Activated CD4-positive, alpha-beta T cell treated with anti-CD3 and anti-CD28 coated beads for 48 hours (primary cell): ENCODE results near the gene CDSN.

Source experiments
- DNase-seq: peaks from one replicate; pipeline ENCODE4 v3.0.0-alpha.2; 2020

Gene CDSN

DNA sequence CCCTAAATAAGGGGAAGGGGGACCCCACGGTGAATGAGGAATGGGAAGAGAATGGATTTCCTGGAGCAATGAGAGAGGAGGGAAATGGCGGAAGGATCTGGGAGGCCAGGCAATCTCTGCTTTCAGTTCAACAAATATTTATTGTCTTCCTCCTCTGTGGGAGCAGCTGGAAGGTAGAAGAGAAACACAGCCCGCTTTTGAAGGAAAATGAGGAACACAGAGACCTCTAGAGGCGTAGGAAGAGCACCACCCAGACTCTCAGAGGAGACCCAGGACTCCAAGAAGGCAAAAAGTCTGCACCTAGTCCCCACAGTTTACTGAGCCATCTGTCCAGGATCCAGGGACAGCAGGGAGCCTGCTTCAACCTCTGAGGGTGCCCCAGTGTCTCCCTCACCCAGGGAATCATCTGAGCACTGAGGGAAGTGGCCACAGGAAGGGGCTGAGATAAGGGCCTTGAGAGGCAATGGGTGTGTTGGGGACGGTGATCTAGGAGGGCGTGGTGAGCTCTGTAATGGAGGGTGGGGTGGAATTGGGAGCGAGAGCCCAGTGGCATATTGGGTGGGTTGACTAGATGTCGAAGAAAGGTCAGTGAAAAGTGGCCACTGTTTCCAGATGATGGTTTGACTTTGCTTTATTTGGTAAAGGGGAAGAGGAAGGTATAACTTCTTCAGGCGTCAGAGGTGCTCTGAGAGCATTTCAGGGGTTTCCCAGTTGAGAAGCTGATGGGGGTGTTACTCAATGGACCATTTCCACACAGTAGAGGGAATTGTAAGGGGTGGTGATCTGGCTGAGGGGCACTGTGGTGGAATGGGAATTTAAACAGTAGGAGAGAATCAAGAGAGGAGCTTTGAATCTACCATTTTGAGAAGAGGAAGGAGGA is 5.0 kb downstream of the CDSN start:
- no peak for DNase-seq

- no peak for DNase-seq
Observed at GRCh38 chr6:31114541-31114878, 5.7 kb downstream of the CDSN start, which contains the start of gene PSORS1C1. Gene PSORS1C1 (plus strand): TSS chr6:31114800. CDS start chr6:31129633, 14,833 bp downstream.

DNA sequence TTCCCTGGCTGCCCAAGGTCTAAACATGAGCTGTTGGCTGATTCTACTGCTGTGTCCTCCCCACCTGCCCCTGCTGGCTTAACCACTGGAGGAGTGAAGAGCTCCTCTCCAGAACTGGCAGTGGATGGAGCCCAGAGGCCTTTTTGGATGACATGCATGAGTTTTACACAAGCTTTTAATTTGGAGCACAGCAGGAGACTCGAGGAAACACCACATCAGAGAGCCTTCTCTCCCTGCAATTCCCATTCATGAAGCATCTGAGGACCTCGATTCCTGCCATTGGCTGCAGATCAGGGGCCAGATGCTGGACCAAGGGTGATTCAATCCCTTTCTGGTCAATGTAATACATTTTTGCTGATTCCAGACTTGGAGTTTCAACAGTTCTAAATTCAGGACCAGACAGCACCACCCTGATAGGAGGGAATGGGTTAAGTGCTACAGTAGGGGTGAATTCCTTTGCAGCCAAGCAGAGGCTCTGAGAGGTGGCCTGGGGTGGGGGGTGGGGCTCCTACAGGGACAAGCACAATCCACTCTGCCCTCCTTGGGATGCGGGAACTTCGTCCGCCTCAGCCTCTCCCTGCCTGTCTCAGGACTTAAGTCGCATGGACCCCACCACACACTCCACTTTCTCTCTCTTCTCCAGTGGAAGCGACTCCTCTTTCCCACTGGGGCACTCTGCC is 6.2 kb downstream of the CDSN start:
- DNase-seq: no peak

DNA sequence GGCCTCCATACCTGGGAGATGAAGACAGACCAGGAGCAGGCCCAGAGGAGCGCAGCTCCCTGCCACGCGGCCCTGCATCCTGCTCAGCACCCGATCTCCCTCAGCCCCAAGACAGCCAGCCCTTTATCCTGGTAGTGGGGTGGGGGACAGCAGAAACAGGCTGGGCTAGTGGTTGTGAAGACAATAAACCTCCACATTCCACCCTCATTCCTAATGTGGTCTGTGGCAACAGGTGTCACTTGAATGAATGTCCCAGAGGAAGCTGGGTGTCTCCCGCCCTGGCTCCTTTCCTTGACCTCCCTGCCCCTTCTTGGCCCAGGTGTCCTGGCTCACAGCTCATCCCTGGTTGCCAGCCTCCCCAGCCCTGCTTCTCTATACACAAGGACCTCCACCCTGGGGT is 7.8 kb downstream of the CDSN start, which contains the start of gene C6orf15:
Gene C6orf15, minus strand, starts transcription at position 98 of the 400 bp plus-strand sequence. Its CDS starts 20 bp downstream, at position 78.
- DNase-seq: no peak

- DNase-seq: no peak
Observed at GRCh38 chr6:31111712-31112111, 8.5 kb downstream of the CDSN start.

- DNase-seq: no peak
Observed at GRCh38 chr6:31110825-31111582, 9.2 kb downstream of the CDSN start.

GRCh38 chr6:31107052-31107451 is 13.2 kb downstream of the CDSN start:
- DNase-seq: no peak

- DNase-seq: no peak
Observed at GRCh38 chr6:31103136-31103535, 17.1 kb downstream of the CDSN start.

DNA sequence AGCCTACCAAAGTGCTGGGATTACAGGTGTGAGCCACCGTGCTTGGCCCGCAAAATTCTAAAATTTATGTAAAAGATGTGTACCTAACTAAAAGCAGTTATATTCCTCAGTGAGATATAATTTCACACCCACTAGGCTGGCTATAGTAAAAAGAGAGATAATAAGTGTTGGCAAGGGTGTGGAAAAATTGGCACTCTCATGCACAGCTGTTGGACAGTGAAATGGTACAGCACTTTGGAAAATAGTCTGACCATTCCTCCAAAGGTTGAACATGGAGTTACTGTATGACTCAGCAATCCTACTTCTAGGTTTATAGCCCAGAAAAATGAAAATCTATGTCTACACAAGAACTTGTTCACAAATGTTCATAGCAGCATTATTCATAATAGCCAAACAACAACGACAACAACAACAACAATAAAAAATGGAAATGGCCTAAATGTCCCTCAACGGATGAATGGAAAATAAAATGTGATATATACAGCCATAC is 21.8 kb downstream of the CDSN start:
- no peak for DNase-seq

- no peak for DNase-seq
Observed at GRCh38 chr6:31096656-31097055, 23.6 kb downstream of the CDSN start.

DNA sequence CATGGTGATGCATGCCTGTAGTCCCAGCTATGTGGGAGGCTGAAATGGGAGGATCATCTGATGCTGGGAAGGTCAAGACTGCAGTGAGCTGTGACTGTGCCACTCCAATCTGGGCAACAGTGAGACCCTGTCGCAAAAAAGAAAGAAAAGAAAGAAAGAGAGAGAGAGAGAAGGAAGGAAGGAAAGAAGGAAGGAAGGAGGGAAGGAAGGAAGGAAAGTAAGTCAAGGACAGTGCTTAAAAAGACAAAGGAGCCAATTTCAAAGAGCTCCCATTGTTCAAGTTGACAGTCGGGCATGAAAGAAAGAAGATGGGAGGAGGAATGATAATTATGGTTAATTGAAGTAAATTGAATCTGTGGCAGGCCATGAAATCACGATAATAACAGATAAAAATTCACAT is 24.0 kb downstream of the CDSN start:
- DNase-seq: no peak

DNA sequence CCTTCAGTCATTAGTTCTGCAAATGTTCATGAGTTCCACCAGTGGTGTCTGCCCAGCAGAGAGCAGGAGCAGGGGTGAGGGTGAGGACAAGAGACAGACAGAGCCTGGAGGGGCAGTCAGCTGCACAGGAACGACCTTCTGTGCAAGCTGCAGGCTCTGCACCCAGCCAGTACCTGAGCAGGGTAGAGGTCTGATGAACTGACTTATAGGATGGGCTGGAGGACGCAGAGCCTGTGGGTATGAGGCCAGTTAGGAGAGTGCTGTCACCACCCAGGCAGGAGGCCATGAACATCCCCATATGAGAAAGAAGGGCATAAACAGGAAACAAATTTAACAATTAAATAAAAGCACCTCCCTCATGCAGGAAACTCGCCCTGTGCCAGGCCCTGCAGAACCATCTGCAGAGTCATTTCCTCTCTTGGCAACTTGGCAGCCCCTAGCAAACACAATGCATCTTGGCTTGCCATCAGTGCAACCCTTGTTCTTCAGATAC is 25.8 kb downstream of the CDSN start:
- peak; percentile 23 for DNase-seq

- no peak for DNase-seq
Observed at GRCh38 chr6:31092769-31093505, 27.3 kb downstream of the CDSN start.

GRCh38 chr6:31092238-31092637 is 28.0 kb downstream of the CDSN start:
- no peak for DNase-seq

GRCh38 chr6:31091680-31092079 is 28.6 kb downstream of the CDSN start:
- no peak for DNase-seq

- DNase-seq: no peak
Observed at GRCh38 chr6:31090973-31091364, 29.3 kb downstream of the CDSN start.

- no peak for DNase-seq
Observed at GRCh38 chr6:31090275-31090972, 29.8 kb downstream of the CDSN start.

GRCh38 chr6:31087494-31088089 is 32.7 kb downstream of the CDSN start:
- DNase-seq: peak; percentile 94

GRCh38 chr6:31086788-31087440 is 33.3 kb downstream of the CDSN start:
- no peak for DNase-seq

DNA sequence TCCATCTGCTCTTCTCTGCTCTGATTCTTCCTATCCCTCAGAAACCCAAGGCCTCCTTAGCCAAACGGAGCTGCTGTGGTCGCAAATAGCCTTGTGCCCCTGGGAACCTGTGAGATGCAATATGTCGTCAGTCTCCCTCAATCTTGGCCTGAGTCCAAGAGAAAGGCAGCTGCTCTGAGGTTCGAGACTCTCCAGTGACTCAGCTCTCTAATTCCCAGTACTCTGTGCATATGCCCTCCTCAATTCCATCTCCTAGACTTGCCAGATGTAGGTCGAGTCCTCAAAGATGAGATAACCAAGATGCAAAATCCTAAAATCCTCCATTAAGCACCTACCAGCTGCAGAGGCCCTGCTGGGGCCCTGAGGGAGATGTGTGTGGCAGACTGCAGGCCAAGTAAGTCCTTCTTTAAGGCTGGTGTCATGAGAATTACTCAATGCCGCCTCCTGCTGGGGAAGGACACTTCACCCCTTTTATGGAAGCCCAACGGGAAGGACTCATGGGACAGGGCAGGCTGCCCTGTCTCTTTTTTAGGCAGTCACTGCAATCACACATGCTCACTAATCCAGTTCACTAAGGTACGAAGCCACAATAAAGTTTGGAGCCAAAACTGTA is 36.4 kb downstream of the CDSN start:
- peak; percentile 67 for DNase-seq
